ENCODE measurements around the gene EHHADH. TPM values are rescaled to one million over a fixed set of nuclear protein-coding genes. Genes with fewer than 3 reads are reported as not detected.

The EHHADH gene
- total and polyA plus RNA-seq, 2 of the 13 experiments (the other 11 are each of a cell fraction or from before 2014, with no cell fraction given): 14.5 to 38.9 TPM

DNA sequence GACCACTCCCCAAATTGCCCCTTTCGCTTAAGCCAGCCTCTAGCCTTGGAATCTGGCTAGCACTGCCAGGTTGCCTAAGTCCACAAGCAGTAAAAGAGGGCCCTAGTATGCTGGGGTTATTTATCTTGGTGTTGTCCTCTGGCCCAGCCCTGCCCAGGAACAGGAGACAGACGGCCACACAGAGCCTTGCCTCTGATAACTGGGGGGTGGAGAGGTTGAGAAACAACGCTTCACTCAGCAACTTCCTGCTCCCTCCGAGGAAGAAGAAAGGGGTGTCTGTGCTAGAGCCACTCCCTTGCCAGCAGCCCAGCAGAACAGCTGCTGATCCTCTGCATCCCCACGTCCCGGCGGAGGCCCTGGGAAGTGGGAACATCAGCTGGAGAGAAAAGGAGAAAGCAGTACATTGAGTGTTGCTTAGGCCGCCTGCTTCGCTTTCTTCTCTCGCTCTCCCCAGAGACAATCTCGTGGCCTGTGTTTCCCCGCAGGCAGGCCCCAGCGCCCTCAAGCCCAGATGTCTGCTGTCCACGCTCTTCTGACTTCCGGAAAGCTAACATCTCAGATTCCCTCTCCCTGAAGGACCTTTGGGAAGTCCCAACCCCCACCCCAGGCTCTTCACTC, 78.4 kb downstream of the EHHADH start (continued):
- TF ChIP-seq EP300 (IDR thresholded peaks at IDR 0.05; ENCODE audit: low read depth in 2 of 2, low read length in 2 of 2): peak in 1 of 2 experiments; percentile 60; a peak in 1 of 4 replicates
- TF ChIP-seq EP300 (CRISPR knock-in tag; IDR thresholded peaks at IDR 0.05; ENCODE audit: borderline replicate concordance): no peak
- peak; percentile 91 for TF ChIP-seq ZNF292 (CRISPR knock-in tag; IDR thresholded peaks at IDR 0.05; ENCODE audit: borderline replicate concordance, low read depth)
- no peak for TF ChIP-seq ZNF749 (CRISPR knock-in tag; IDR thresholded peaks at IDR 0.05; ENCODE audit: borderline replicate concordance)
- TF ChIP-seq ZNF737 (CRISPR knock-in tag; IDR thresholded peaks at IDR 0.05; ENCODE audit: borderline replicate concordance): no peak
- TF ChIP-seq GLI4 (CRISPR knock-in tag; IDR thresholded peaks at IDR 0.05; ENCODE audit: borderline replicate concordance): no peak
- no peak for TF ChIP-seq ZNF260 (CRISPR knock-in tag; IDR thresholded peaks at IDR 0.05; ENCODE audit: borderline replicate concordance, low read depth)
- 0 out of 2 replicates have a peak, but pooled peaks have one; percentile 49 for TF ChIP-seq ARNT2 (CRISPR knock-in tag; IDR thresholded peaks at IDR 0.05; ENCODE audit: low read depth)
- TF ChIP-seq ZNF672 (CRISPR knock-in tag; IDR thresholded peaks at IDR 0.05): no peak
- TF ChIP-seq, protein P1, sequence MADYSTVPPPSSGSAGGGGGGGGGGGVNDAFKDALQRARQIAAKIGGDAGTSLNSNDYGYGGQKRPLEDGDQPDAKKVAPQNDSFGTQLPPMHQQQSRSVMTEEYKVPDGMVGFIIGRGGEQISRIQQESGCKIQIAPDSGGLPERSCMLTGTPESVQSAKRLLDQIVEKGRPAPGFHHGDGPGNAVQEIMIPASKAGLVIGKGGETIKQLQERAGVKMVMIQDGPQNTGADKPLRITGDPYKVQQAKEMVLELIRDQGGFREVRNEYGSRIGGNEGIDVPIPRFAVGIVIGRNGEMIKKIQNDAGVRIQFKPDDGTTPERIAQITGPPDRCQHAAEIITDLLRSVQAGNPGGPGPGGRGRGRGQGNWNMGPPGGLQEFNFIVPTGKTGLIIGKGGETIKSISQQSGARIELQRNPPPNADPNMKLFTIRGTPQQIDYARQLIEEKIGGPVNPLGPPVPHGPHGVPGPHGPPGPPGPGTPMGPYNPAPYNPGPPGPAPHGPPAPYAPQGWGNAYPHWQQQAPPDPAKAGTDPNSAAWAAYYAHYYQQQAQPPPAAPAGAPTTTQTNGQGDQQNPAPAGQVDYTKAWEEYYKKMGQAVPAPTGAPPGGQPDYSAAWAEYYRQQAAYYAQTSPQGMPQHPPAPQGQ (CRISPR knock-in tag; IDR thresholded peaks at IDR 0.05; ENCODE audit: borderline replicate concordance): no peak
- TF ChIP-seq ZFX (CRISPR knock-in tag; IDR thresholded peaks at IDR 0.05; ENCODE audit: low read depth): peak; percentile 90
- TF ChIP-seq RBFOX2 (IDR thresholded peaks at IDR 0.05; ENCODE audit: low read depth, low read length): peak; percentile 73
- 0 out of 2 replicates have a peak, but pooled peaks have one; percentile 20 for TF ChIP-seq CEBPB (IDR thresholded peaks at IDR 0.05; ENCODE audit: borderline replicate concordance, low read depth, low read length)
- peak; percentile 75; the same call in 1 of the 2 replicates for TF ChIP-seq NAIF1 (CRISPR knock-in tag; IDR thresholded peaks at IDR 0.05; ENCODE audit: borderline replicate concordance)
- TF ChIP-seq HNRNPL (IDR thresholded peaks at IDR 0.05; ENCODE audit: low read depth, low read length): no peak
- TF ChIP-seq, protein P2, sequence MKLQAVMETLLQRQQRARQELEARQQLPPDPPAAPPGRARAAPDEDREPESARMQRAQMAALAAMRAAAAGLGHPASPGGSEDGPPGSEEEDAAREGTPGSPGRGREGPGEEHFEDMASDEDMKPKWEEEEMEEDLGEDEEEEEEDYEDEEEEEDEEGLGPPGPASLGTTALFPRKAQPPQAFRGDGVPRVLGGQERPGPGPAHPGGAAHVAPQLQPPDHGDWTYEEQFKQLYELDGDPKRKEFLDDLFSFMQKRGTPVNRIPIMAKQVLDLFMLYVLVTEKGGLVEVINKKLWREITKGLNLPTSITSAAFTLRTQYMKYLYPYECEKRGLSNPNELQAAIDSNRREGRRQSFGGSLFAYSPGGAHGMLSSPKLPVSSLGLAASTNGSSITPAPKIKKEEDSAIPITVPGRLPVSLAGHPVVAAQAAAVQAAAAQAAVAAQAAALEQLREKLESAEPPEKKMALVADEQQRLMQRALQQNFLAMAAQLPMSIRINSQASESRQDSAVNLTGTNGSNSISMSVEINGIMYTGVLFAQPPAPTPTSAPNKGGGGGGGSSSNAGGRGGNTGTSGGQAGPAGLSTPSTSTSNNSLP (IDR thresholded peaks at IDR 0.05; ENCODE audit: low read depth, low read length): no peak
- TF ChIP-seq, protein P3, sequence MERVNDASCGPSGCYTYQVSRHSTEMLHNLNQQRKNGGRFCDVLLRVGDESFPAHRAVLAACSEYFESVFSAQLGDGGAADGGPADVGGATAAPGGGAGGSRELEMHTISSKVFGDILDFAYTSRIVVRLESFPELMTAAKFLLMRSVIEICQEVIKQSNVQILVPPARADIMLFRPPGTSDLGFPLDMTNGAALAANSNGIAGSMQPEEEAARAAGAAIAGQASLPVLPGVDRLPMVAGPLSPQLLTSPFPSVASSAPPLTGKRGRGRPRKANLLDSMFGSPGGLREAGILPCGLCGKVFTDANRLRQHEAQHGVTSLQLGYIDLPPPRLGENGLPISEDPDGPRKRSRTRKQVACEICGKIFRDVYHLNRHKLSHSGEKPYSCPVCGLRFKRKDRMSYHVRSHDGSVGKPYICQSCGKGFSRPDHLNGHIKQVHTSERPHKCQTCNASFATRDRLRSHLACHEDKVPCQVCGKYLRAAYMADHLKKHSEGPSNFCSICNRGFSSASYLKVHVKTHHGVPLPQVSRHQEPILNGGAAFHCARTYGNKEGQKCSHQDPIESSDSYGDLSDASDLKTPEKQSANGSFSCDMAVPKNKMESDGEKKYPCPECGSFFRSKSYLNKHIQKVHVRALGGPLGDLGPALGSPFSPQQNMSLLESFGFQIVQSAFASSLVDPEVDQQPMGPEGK (CRISPR knock-in tag; IDR thresholded peaks at IDR 0.05): peak; percentile 79
- TF ChIP-seq HCFC1 (IDR thresholded peaks at IDR 0.05; ENCODE audit: low read depth, low read length): no peak
- TF ChIP-seq NFKBIZ (CRISPR knock-in tag; IDR thresholded peaks at IDR 0.05): no peak
- peak; percentile 42 for TF ChIP-seq IKZF4 (CRISPR knock-in tag; IDR thresholded peaks at IDR 0.05; ENCODE audit: borderline replicate concordance, low read depth, not compliant biosample characterization)
- TF ChIP-seq, protein P4, sequence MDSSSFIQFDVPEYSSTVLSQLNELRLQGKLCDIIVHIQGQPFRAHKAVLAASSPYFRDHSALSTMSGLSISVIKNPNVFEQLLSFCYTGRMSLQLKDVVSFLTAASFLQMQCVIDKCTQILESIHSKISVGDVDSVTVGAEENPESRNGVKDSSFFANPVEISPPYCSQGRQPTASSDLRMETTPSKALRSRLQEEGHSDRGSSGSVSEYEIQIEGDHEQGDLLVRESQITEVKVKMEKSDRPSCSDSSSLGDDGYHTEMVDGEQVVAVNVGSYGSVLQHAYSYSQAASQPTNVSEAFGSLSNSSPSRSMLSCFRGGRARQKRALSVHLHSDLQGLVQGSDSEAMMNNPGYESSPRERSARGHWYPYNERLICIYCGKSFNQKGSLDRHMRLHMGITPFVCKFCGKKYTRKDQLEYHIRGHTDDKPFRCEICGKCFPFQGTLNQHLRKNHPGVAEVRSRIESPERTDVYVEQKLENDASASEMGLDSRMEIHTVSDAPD (CRISPR knock-in tag; IDR thresholded peaks at IDR 0.05): peak; percentile 48; the same call in 1 of the 2 replicates
